Kidney (tissue), 14 donors: ENCODE data around the gene KCTD7. TPM values are rescaled to one million over a fixed set of nuclear protein-coding genes. Genes with fewer than 3 reads are reported as not detected.
A peak's percentile ranks its signal among the peaks of the same experiment; 100 is the strongest.

Source experiments
- DNase-seq, 5 donors: peaks; one replicate each; pipeline ENCODE4 v3.0.0-alpha.2; 2013 to 2020
- FAIRE-seq: peaks from 2 replicates; lab custom pipeline; 2012; peaks lifted over from hg19 to GRCh38; lab: Jason Lieb, UNC
- H3K27ac ChIP-seq, 2 donors: one replicate each; pipeline ENCODE4 v1.7.0; 2013; ENCODE audit warnings: low read depth in 2 of 2, low read length in 2 of 2, inconsistent platforms in 1 of 2
- H3K27me3 ChIP-seq: one replicate; pipeline ENCODE4 v1.7.1; 2013; ENCODE audit warnings: low read length, inconsistent platforms; ENCODE audit not compliant: control insufficient read depth, insufficient read depth
- H3K36me3 ChIP-seq, 3 donors: one replicate each; pipeline versions ENCODE4 v1.7.0 to v1.7.1; 2013; ENCODE audit warnings: low read length in 3 of 3, control low read depth in 1 of 3, inconsistent platforms in 1 of 3; ENCODE audit not compliant: insufficient read depth in 3 of 3, control insufficient read depth in 2 of 3
- H3K4me1 ChIP-seq, 3 donors: one replicate each; pipeline versions ENCODE4 v1.7.0 to v1.7.1; 2013; ENCODE audit warnings: low read length in 3 of 3, inconsistent platforms in 1 of 3, low read depth in 1 of 3; ENCODE audit not compliant: control insufficient read depth in 2 of 3, insufficient read depth in 2 of 3
- H3K4me3 ChIP-seq, 3 donors: one replicate each; pipeline versions ENCODE4 v1.7.0 to v1.8.1; 2013; ENCODE audit warnings: low read length in 3 of 3, control low read depth in 1 of 3, inconsistent platforms in 1 of 3
- H3K9ac ChIP-seq, 3 donors: one replicate each; pipeline versions ENCODE4 v1.7.0 to v1.7.1; 2013; ENCODE audit warnings: low read length in 3 of 3, control low read depth in 1 of 3, inconsistent platforms in 1 of 3
- H3K9me3 ChIP-seq, 3 donors: one replicate each; pipeline versions ENCODE4 v1.7.0 to v1.7.1; 2013; ENCODE audit warnings: low read length in 3 of 3, control low read depth in 1 of 3, inconsistent platforms in 1 of 3; ENCODE audit not compliant: control insufficient read depth in 2 of 3, insufficient read depth in 1 of 3
- CTCF ChIP-seq: IDR thresholded peaks from 3 replicates; pipeline ENCODE4 v1.5.1; 2012; ENCODE audit warnings: mild to moderate bottlenecking, moderate library complexity, borderline replicate concordance; ENCODE audit not compliant: insufficient read depth; ENCODE audit errors: extremely low read depth
- intact Hi-C: fragments of 100-400 bp; cut with DNase I; formaldehyde crosslinking; loops from one replicate; pipeline ENCODE4 v1.11.1; 2022
- polyA plus RNA-seq: library from polyadenylated mRNA; stranded (reverse); fragments of 350-450 nt; fragmentation: Illumina TruSeq; extraction: RNeasy Lipid Tissue Mini Kit (QIAGEN cat#74804); gene quantifications from one replicate; pipeline ENCODE4 v1.2.3, GENCODE V29; 2014; ENCODE audit warnings: low read depth, low replicate concordance; ENCODE audit not compliant: insufficient read depth
- total RNA-seq: library from RNA; stranded (reverse); fragmentation: NEBNext Ultra II Directional; extraction: Animal tissue kit (Norgen Biotek cat#: 25700); gene quantifications from one replicate; pipeline ENCODE4 v1.2.1, GENCODE V29; 2021
- donor health status: control.
- donor health status: control.
- donor health status: control.
- donor health status: control.
- donor health status: control.
- donor health status: DM: yes; HTN: yes; CAD: no.
- donor health status: Normal renal cell carcinoma (clear cell type).

KCTD7 gene
- total and polyA plus RNA-seq, 2 donors from 2014 or later, result 7.2 to 12.4 TPM

- Histone ChIP-seq H3K36me3 (no peaks in the 10 kb centered on the region), H3K4me3 (no peak overlapping the region), H3K4me1 (peaks cover 0 to 3% (median 0%) of the 10 kb centered on the region in 3 donors), H3K27me3 (no peaks in the 10 kb centered on the region), H3K9ac (no peak overlapping the region), H3K27ac (no peak overlapping the region), H3K9me3 (no peaks in the 10 kb centered on the region)
- FAIRE-seq, result no peak
- DNase-seq, result no peak
- no peak for TF ChIP-seq CTCF
- intact Hi-C loops, result no loop called here
Observed at GRCh38 chr7:66657798-66658197, 29.1 kb downstream of the KCTD7 start.

- no peaks in the 10 kb centered on the region for H3K36me3 ChIP-seq
- no peak overlapping the region for H3K27ac ChIP-seq
- FAIRE-seq (no peak), DNase-seq (no peak)
- H3K4me1 ChIP-seq, result no peaks in the 10 kb centered on the region
- intact Hi-C loops, result no loop called here
- H3K9me3 ChIP-seq, result no peaks in the 10 kb centered on the region
- H3K27me3 ChIP-seq, result no peaks in the 10 kb centered on the region
- H3K9ac ChIP-seq, result no peak overlapping the region
- TF ChIP-seq CTCF, result no peak
- no peak overlapping the region for H3K4me3 ChIP-seq
Observed at GRCh38 chr7:66662646-66663264, 34.1 kb downstream of the KCTD7 start.

GRCh38 chr7:66664590-66665293 is 36.1 kb downstream of the KCTD7 start:
- intact Hi-C loops, result no loop called here
- H3K9me3 ChIP-seq, result no peaks in the 10 kb centered on the region
- H3K27me3 ChIP-seq, result no peaks in the 10 kb centered on the region
- H3K36me3 ChIP-seq, result no peaks in the 10 kb centered on the region
- H3K27ac ChIP-seq, result no peak overlapping the region
- H3K4me1 ChIP-seq, result no peaks in the 10 kb centered on the region
- no peak for TF ChIP-seq CTCF
- peak; percentile 44 to 84 (median 74) for DNase-seq
- no peak overlapping the region for H3K9ac ChIP-seq
- no peak overlapping the region for H3K4me3 ChIP-seq
- FAIRE-seq, result no peak
